ENCODE data around the gene CCNQ. TPM values are rescaled to one million over a fixed set of nuclear protein-coding genes. Genes with fewer than 3 reads are reported as not detected.

CCNQ gene
- total RNA-seq, 4 donors from 2014 or later = 18.0 to 32.2 (median 23.9) TPM

GRCh38 chrX:153588782-153589446 lies 10.0 kb downstream of the CCNQ start:
- DNase-seq = no peak
- Histone ChIP-seq H3K4me3 (no peak overlapping the region), H3K4me1 (no peaks in the 10 kb centered on the region), H3K36me3 (peaks cover 0 to 69% (median 7%) of the 10 kb centered on the region in 3 donors), H3K27me3 (no peaks in the 10 kb centered on the region), H3K27ac (no peak overlapping the region), H3K9me3 (no peaks in the 10 kb centered on the region)
- 93% methylated on average over 8 of the region's 29 CpGs; no CpG with 5 or more reads in 1 of the 2 donors for WGBS, 2 donors
- intact Hi-C loops (cut with DNase I) = no loop called here
- TF ChIP-seq CTCF (IDR thresholded peaks at IDR 0.05) = no peak
- no peak for TF ChIP-seq POLR2A (IDR thresholded peaks at IDR 0.05)

- intact Hi-C loops (cut with DNase I) = no loop called here
- peaks cover 0 to 62% (median 0%) of the 10 kb centered on the region in 3 donors for H3K36me3 ChIP-seq
- 78 to 88% methylated on average over 2 to 6 of the region's 18 CpGs for WGBS, 2 donors
- DNase-seq = no peak
- no peak overlapping the region for H3K4me3 ChIP-seq
- no peaks in the 10 kb centered on the region for H3K9me3 ChIP-seq
- H3K4me1 ChIP-seq = peaks cover 0 to 7% (median 0%) of the 10 kb centered on the region in 3 donors
- no peaks in the 10 kb centered on the region for H3K27me3 ChIP-seq
- H3K27ac ChIP-seq = no peak overlapping the region
- TF ChIP-seq CTCF (IDR thresholded peaks at IDR 0.05) (no peak), POLR2A (IDR thresholded peaks at IDR 0.05) (no peak)
These were observed 10.7 kb downstream of the CCNQ start for GRCh38 chrX:153588021-153588781.

- no peak for TF ChIP-seq CTCF (IDR thresholded peaks at IDR 0.05)
- no peak for TF ChIP-seq POLR2A (IDR thresholded peaks at IDR 0.05)
- DNase-seq = no peak
- Histone ChIP-seq H3K4me3 (no peak overlapping the region), H3K27me3 (no peaks in the 10 kb centered on the region), H3K9me3 (no peaks in the 10 kb centered on the region), H3K36me3 (peaks cover 0 to 53% (median 0%) of the 10 kb centered on the region in 3 donors), H3K4me1 (peaks cover 0 to 12% (median 0%) of the 10 kb centered on the region in 3 donors), H3K27ac (no peak overlapping the region)
- WGBS, 2 donors = 93 to 100% methylated on average over 1 to 7 of the region's 10 CpGs
- intact Hi-C loops (cut with DNase I) = no loop called here
These were observed 11.6 kb downstream of the CCNQ start for GRCh38 chrX:153587342-153587741.

GRCh38 chrX:153585827-153586226 lies 13.1 kb downstream of the CCNQ start:
- no peak overlapping the region for H3K4me3 ChIP-seq
- TF ChIP-seq POLR2A (IDR thresholded peaks at IDR 0.05) (no peak), CTCF (IDR thresholded peaks at IDR 0.05) (no peak)
- H3K9me3 ChIP-seq = no peaks in the 10 kb centered on the region
- H3K36me3 ChIP-seq = peaks cover 0 to 38% (median 0%) of the 10 kb centered on the region in 3 donors
- peaks cover 0 to 12% (median 0%) of the 10 kb centered on the region in 3 donors for H3K4me1 ChIP-seq
- H3K27me3 ChIP-seq = no peaks in the 10 kb centered on the region
- intact Hi-C loops (cut with DNase I) = no loop called here
- H3K27ac ChIP-seq = no peak overlapping the region
- WGBS, 2 donors = 61 to 63% methylated on average over 3 to 4 of the region's 4 CpGs
- DNase-seq = no peak

GRCh38 chrX:153583433-153583832 lies 15.5 kb downstream of the CCNQ start:
- no peak for TF ChIP-seq CTCF (IDR thresholded peaks at IDR 0.05)
- TF ChIP-seq POLR2A (IDR thresholded peaks at IDR 0.05) = no peak
- Histone ChIP-seq H3K4me1 (peaks cover 0 to 12% (median 0%) of the 10 kb centered on the region in 3 donors), H3K27ac (no peak overlapping the region), H3K4me3 (no peak overlapping the region), H3K27me3 (no peaks in the 10 kb centered on the region), H3K36me3 (peaks cover 0 to 19% (median 0%) of the 10 kb centered on the region in 3 donors), H3K9me3 (no peaks in the 10 kb centered on the region)
- DNase-seq = no peak
- intact Hi-C loops (cut with DNase I) = no loop called here
- 0 to 71% methylated on average over 1 to 2 of the region's 2 CpGs for WGBS, 2 donors
